Muscle layer of colon (tissue), 2 donors: ENCODE results near the gene CAB39.

ENCODE experiments used
- H3K27ac ChIP-seq: one replicate; pipeline ENCODE4 v1.7.0; 2013; ENCODE audit warnings: low read depth, mild to moderate bottlenecking, low read length, moderate library complexity
- H3K27me3 ChIP-seq, 2 donors: one replicate each; pipeline ENCODE4 v1.7.0; 2013; ENCODE audit warnings: low read length in 2 of 2, mild to moderate bottlenecking in 2 of 2; ENCODE audit not compliant: insufficient read depth in 2 of 2, control insufficient read depth in 1 of 2
- H3K36me3 ChIP-seq: one replicate; pipeline ENCODE4 v1.7.0; 2013; ENCODE audit warnings: mild to moderate bottlenecking, low read length; ENCODE audit not compliant: insufficient read depth
- H3K4me1 ChIP-seq: one replicate; pipeline ENCODE4 v1.7.0; 2013; ENCODE audit warnings: mild to moderate bottlenecking, low read length; ENCODE audit not compliant: insufficient read depth
- H3K4me3 ChIP-seq, 2 donors: one replicate each; pipeline ENCODE4 v1.7.0; 2013; ENCODE audit warnings: low read length in 2 of 2, low read depth in 1 of 2, mild to moderate bottlenecking in 1 of 2, moderate library complexity in 1 of 2
- H3K9ac ChIP-seq: one replicate; pipeline ENCODE4 v1.7.0; 2013; ENCODE audit warnings: low read length
- H3K9me3 ChIP-seq: one replicate; pipeline ENCODE4 v1.7.0; 2013; ENCODE audit warnings: mild to moderate bottlenecking, low read length
- donor health status: abdominal sarcoma.
- donor health status: Adenocarcinoma of cecum.

CAB39 gene

GRCh38 chr2:230712443-230713330 is at the start of gene CAB39:
TSS of gene CAB39 (plus strand) at chr2:230712842. CDS start at chr2:230760002, 47,160 bp downstream.
- Histone ChIP-seq H3K4me3 (peak within 1 kb of the TSS; percentile 77 to 98), H3K4me1 (peaks cover 22% of the 10 kb centered on the region), H3K9ac (peak within 1 kb of the TSS; percentile 68), H3K27ac (peak within 1 kb of the TSS; percentile 88), H3K27me3 (no peaks in the 10 kb centered on the region), H3K36me3 (no peaks in the 10 kb centered on the region), H3K9me3 (no peaks in the 10 kb centered on the region)

GRCh38 chr2:230664128-230664527 is 48.5 kb upstream of the CAB39 start:
- H3K4me1 ChIP-seq: peaks cover 4% of the 10 kb centered on the region
- no peaks in the 10 kb centered on the region for H3K27me3 ChIP-seq
- no peak overlapping the region for H3K9ac ChIP-seq
- no peak overlapping the region for H3K27ac ChIP-seq
- no peak overlapping the region for H3K4me3 ChIP-seq
- no peaks in the 10 kb centered on the region for H3K36me3 ChIP-seq
- H3K9me3 ChIP-seq: no peaks in the 10 kb centered on the region

GRCh38 chr2:230664844-230665243 is 47.8 kb upstream of the CAB39 start:
- Histone ChIP-seq H3K27ac (no peak overlapping the region), H3K36me3 (no peaks in the 10 kb centered on the region), H3K9me3 (no peaks in the 10 kb centered on the region), H3K4me3 (no peak overlapping the region), H3K4me1 (peaks cover 4% of the 10 kb centered on the region), H3K9ac (no peak overlapping the region), H3K27me3 (no peaks in the 10 kb centered on the region)

GRCh38 chr2:230665263-230665691 is 47.4 kb upstream of the CAB39 start:
- no peaks in the 10 kb centered on the region for H3K27me3 ChIP-seq
- no peak overlapping the region for H3K9ac ChIP-seq
- H3K9me3 ChIP-seq: no peaks in the 10 kb centered on the region
- no peak overlapping the region for H3K4me3 ChIP-seq
- H3K36me3 ChIP-seq: no peaks in the 10 kb centered on the region
- no peak overlapping the region for H3K27ac ChIP-seq
- peaks cover 4% of the 10 kb centered on the region for H3K4me1 ChIP-seq

- Histone ChIP-seq H3K27me3 (no peaks in the 10 kb centered on the region), H3K9me3 (no peaks in the 10 kb centered on the region), H3K4me1 (peaks cover 4% of the 10 kb centered on the region), H3K36me3 (no peaks in the 10 kb centered on the region), H3K4me3 (no peak overlapping the region), H3K27ac (no peak overlapping the region), H3K9ac (no peak overlapping the region)
Observed at GRCh38 chr2:230666446-230666845, 46.2 kb upstream of the CAB39 start.

- Histone ChIP-seq H3K4me1 (peaks cover 4% of the 10 kb centered on the region), H3K36me3 (no peaks in the 10 kb centered on the region), H3K9ac (no peak overlapping the region), H3K9me3 (no peaks in the 10 kb centered on the region), H3K4me3 (no peak overlapping the region), H3K27ac (peak overlapping the region; percentile 2), H3K27me3 (no peaks in the 10 kb centered on the region)
Observed at GRCh38 chr2:230666885-230667712, 45.5 kb upstream of the CAB39 start.

GRCh38 chr2:230668184-230668938 is 44.3 kb upstream of the CAB39 start:
- no peak overlapping the region for H3K9ac ChIP-seq
- H3K4me1 ChIP-seq: peaks cover 4% of the 10 kb centered on the region
- H3K27me3 ChIP-seq: no peaks in the 10 kb centered on the region
- no peak overlapping the region for H3K4me3 ChIP-seq
- H3K27ac ChIP-seq: no peak overlapping the region
- no peaks in the 10 kb centered on the region for H3K36me3 ChIP-seq
- no peaks in the 10 kb centered on the region for H3K9me3 ChIP-seq

- no peaks in the 10 kb centered on the region for H3K36me3 ChIP-seq
- no peaks in the 10 kb centered on the region for H3K27me3 ChIP-seq
- H3K9me3 ChIP-seq: no peaks in the 10 kb centered on the region
- H3K27ac ChIP-seq: no peak overlapping the region
- no peak overlapping the region for H3K4me3 ChIP-seq
- H3K4me1 ChIP-seq: peaks cover 4% of the 10 kb centered on the region
- no peak overlapping the region for H3K9ac ChIP-seq
Observed at GRCh38 chr2:230668939-230669303, 43.7 kb upstream of the CAB39 start.

GRCh38 chr2:230669386-230669950 is 43.2 kb upstream of the CAB39 start:
- Histone ChIP-seq H3K4me1 (peaks cover 4% of the 10 kb centered on the region), H3K9me3 (no peaks in the 10 kb centered on the region), H3K9ac (no peak overlapping the region), H3K27ac (no peak overlapping the region), H3K27me3 (no peaks in the 10 kb centered on the region), H3K4me3 (no peak overlapping the region), H3K36me3 (no peaks in the 10 kb centered on the region)

GRCh38 chr2:230671117-230671516 is 41.5 kb upstream of the CAB39 start:
- H3K27ac ChIP-seq: no peak overlapping the region
- H3K27me3 ChIP-seq: no peaks in the 10 kb centered on the region
- H3K4me3 ChIP-seq: no peak overlapping the region
- H3K9ac ChIP-seq: no peak overlapping the region
- no peaks in the 10 kb centered on the region for H3K36me3 ChIP-seq
- no peaks in the 10 kb centered on the region for H3K9me3 ChIP-seq
- H3K4me1 ChIP-seq: no peaks in the 10 kb centered on the region

- Histone ChIP-seq H3K4me1 (no peaks in the 10 kb centered on the region), H3K9ac (no peak overlapping the region), H3K4me3 (no peak overlapping the region), H3K27me3 (no peaks in the 10 kb centered on the region), H3K36me3 (no peaks in the 10 kb centered on the region), H3K9me3 (no peaks in the 10 kb centered on the region), H3K27ac (no peak overlapping the region)
Observed at GRCh38 chr2:230672836-230673235, 39.8 kb upstream of the CAB39 start.
